GM18907 (cell line): ENCODE data around the gene CD2.

Source experiments
- ATAC-seq: cut with Tn5 transposase; IDR thresholded peaks from one replicate; pipeline ENCODE4 v1.9.1; 2021; ENCODE audit warnings: mild to moderate bottlenecking, moderate library complexity; ENCODE audit not compliant: unreplicated experiment

Gene CD2, protein sequence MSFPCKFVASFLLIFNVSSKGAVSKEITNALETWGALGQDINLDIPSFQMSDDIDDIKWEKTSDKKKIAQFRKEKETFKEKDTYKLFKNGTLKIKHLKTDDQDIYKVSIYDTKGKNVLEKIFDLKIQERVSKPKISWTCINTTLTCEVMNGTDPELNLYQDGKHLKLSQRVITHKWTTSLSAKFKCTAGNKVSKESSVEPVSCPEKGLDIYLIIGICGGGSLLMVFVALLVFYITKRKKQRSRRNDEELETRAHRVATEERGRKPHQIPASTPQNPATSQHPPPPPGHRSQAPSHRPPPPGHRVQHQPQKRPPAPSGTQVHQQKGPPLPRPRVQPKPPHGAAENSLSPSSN

DNA sequence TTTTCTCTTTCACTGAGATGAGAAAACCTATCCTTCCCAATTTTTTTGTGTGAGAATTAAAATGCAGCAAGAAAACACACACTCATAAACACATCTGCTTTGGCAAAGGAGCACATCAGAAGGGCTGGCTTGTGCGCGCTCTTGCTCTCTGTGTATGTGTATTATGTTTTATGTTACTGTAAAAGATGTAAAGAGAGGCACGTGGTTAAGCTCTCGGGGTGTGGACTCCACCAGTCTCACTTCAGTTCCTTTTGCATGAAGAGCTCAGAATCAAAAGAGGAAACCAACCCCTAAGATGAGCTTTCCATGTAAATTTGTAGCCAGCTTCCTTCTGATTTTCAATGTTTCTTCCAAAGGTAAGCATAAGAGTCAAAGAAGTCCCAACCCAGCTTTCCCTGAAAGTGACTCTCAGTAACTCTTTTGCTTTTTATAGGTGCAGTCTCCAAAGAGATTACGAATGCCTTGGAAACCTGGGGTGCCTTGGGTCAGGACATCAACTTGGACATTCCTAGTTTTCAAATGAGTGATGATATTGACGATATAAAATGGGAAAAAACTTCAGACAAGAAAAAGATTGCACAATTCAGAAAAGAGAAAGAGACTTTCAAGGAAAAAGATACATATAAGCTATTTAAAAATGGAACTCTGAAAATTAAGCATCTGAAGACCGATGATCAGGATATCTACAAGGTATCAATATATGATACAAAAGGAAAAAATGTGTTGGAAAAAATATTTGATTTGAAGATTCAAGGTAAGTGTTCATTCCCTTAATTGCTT, at the start of gene CD2:
Gene CD2, plus strand, starts transcription at position 233 of the 780 bp plus-strand sequence. Its CDS starts 63 bp downstream, at position 296.
- no peak for ATAC-seq

DNA sequence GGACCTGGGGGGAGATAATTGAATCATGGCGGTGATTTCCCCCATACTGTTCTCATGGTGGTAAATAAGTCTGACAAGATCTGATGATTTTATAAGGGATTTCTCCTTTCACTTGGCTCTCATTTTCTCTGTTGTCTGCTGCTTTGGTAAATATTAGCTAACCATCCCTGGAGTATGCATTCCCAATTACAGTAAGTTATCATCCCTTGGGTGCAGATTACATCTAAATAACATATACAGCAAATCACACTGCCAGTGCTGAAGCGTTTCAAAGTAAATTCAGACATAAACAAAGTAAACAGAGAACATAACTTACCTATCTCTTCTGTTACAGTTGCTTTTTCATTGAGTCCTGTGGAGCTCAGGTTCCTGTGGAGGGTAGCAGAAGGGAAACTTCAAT, 48.1 kb upstream of the CD2 start:
- no peak for ATAC-seq

DNA sequence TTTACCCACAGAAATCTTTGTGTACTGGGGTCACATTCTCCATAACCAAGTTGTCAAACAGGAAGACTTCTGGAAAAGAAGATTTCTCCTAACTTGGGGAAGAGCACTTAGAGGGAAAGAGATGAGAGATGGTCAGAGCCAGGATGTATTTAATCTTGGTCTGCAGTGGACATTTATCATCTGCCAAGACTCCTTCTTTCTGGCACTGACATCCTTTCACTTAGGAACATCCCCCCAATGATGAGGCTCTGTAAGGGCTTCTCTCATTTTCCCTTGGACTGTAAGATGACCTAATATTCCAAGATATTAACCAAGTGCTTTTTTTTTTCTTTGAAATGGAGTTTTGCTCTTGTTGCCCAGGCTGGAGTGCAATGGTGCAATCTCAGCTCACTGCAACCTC, 47.4 kb upstream of the CD2 start:
- no peak for ATAC-seq

DNA sequence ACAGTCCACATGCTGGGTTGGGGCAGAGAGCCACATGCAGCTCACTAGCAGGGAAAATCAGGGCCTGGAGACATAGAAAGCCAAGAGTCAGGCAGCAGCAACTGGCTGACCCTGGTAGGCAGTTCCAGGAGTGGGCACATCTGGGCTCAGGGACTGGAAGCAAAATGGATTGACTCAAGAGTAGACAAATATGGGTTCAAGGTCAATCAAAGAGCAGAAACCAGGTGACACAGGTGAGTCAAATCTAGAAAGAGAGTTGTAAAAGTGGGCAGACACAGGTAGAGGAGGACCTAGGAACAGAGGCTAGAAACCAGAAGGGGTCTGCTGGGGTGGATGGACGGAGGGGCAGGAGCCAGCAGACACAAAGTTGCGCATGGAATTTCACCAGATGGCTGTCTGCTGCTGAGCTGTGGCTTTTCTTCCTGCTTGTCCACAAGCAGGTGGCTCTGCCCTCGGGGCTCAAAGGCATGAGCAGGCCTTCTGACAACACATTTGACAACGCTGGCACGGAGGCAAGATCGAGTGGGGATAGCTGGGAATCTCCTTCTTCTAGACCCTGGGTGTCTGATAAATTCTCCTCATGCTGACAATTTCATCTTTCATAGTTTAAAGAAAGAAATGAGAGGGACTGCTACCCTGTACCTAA, 45.9 kb upstream of the CD2 start:
- no peak for ATAC-seq

DNA sequence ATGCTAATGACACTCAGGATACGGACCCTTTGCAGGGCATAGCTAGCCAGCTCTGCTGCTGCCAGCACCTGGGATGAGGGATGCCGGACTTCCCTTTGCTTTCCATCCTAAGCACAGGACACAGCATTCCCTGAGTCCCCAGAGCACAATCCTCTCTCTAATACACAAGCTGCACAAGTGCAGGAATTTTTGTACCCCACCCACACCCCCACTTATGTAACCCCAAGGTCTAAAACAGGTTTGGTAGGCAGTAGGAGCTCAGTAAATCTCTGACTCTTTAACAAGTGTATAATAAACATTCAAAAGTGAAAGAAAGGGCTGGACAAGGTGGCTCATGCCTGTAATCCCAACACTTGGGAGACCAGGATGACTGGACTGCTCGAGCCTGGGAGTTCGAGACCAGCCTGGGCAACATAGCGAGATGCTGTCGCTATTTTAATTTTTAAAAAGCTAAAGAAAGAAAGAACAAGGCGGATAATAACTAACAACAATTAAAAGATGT, 44.5 kb upstream of the CD2 start:
- ATAC-seq = no peak

DNA sequence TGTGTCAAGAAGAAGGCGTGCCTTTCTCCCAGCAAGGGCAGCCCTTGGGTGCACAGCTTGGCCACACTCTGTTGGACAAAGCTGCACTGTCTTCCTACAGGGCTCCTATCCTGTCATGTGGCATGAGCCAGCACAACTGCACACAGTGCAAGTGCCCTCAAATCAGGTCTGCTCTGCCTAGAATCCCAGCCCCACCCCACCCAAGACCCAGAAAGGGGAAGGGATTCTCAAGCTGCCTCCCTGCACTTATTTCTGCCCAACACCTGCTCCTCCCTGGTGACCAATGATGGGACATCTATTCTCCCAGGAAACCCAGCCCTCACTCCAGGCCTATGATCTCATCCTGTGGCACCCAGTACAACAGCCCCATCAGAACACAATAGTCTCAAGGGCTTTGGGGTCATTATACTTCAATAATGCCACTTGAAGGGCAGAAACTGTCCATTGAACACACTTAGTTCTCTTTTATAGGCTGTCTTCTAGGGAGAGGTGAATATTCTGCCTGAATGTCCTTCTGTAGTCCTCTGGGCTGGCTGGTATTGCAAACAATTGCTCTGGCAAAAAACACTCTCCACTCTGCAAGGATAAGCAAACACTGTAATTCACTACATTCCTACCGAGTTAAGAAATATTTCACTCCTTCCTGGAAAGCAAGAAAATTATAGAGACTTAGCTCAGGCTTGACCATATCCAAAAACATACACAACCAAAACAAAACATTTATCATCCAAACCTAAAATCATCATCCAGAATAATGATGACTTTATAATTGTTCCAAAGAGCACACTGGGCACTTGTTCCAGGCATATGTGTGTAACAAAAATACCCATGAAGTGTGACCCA, 43.6 kb upstream of the CD2 start:
- no peak for ATAC-seq

DNA sequence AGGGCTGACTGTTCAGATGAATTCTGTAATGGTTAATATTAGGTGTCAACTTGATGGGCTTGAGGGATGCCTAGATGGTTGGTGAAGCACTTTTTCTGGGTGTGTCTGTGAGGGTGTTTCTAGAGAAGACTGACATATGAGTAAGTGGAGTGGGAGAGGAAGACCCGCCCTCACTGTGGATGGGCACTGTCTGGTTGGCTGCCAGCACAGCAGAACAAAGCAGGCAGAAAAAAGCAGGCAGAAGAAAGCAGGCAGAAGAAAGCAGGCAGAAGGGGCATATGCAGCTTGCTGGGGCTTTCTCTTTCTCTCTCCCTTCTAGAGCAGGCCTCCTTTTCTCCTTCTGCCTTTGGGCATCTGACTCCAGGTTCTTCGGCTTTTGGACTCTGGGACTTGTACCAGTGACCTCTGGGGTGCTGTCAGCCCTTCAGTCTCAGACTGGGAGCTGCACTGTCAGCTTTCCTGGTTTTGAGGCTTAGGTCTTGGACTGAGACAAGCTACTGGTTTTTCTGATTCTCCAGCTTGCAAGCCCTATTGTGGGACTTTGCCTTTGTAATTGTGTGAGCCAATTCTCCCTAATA, 42.9 kb upstream of the CD2 start:
- no peak for ATAC-seq

DNA sequence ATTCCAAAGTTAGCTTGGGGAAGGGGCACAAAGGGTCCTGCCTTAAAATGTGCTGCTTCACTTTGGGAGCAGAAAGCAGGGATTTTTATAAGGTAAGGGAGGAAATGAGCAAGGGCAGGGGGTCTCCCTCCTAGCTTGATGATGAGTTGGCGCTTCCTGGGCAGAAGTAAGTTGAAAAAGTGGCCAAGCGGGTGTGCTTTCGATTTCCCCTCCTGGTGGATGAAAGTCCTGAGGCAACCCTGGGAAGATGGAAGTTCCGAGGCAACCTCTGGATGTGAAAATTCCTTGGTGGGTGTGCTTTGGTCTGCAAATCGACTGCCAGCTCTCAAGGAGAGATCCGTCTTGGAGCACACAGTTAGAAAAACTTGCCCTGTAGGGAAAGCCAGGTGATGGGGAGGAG, 41.7 kb upstream of the CD2 start:
- ATAC-seq = no peak

DNA sequence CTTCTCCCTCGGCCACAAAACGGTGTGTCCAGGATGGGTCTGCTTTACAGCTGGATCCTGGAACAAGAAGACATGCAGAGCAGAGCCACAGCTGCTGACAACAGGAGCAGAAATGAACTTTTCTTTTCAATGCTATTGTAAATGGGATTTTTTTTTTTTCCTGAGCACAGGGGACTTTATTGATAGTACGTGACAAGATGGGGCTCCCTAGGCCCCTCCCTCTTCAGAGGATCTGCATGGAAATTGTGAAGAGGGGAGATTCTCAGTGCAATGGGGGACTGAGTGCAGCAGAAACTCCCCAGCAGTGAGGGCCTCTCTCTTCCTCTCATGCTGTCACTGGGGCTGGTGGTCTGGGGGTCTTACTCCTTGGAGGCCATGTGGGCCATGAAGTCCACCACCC, 40.8 kb upstream of the CD2 start:
- no peak for ATAC-seq

DNA sequence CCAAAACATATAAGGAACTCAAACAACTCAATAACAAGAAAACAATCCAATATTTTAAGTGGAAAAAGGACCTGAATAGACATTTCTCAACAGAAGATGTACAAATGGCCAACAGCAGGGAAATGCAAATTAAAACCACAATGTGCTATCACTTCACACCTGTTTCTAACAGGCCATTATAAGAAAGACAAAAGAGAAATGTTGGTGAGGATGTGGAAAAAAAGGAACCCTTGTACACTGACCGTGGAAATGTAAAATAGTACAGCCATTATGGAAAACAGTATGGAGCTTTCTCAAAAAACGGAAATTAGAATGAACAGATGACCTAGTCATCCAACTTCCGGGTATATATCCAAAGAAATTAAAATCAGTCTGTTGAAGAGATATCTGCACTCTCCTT, 37.8 kb upstream of the CD2 start:
- ATAC-seq = no peak

DNA sequence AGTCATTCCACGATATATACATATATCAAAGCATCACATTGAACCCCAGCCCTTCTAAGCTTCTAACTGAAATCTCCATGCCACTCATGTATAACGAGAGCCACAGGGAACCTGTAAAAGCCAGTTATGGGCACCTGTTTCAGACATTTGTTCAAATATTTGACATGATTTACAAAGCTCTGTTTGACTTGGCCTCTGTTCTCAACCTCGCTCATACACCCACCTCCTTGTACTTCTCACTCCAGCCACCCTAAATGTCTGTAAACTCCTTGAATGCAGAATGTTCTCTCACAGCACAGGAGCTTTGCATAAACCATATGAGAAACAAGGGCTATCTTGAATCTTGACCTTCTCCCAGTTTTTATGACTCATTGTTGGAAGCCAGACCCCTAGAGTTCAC, 36.9 kb upstream of the CD2 start:
- no peak for ATAC-seq

DNA sequence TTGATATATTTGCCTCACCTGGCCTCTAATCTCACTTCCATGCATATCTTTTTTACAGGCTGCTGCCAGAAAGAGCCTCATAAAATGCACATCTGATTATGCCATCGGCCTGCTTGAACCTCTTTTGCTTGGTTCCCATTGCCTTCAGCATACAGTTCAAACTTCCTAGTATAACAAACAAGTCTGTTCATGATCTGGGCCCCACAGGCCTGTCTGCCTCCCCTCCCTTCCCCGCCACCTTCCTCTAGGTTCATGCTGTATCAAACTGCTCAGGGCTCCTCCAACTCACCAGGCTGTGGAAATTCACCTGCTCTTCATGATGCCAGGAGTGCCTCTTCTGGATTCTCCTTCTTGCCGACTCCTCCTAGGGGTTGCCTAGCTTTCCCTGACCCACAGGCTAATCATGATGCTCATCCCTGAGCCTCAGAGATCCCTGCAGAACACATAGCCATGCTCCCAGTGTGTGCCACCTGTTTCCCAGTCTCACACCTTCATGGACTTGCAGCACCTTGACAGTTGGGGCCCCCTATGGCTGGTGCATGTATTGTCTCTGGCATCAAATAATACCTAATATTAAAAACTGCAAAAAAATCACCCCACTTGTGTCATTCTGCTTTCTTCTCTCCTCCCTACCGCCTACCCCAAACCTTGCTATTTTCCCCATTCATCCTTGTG, 33.7 kb upstream of the CD2 start:
- ATAC-seq = no peak

DNA sequence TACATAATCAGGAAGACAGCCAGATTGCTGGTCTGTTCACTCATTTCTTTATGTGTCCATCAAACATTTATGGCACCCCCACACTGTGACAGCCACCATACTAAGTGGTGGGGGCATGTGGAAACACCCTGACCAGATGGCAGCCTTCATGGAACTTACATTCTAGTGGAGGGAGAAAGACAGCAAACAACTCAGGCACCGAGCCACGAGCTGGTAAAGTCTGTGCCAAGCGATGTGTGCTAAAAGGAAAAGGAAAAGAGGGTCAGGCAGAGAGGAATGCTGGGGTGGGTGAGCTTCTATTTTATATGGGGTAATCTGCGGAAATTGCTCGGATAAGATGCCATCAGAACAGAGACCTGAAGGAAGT, 33.2 kb upstream of the CD2 start:
- ATAC-seq = no peak

DNA sequence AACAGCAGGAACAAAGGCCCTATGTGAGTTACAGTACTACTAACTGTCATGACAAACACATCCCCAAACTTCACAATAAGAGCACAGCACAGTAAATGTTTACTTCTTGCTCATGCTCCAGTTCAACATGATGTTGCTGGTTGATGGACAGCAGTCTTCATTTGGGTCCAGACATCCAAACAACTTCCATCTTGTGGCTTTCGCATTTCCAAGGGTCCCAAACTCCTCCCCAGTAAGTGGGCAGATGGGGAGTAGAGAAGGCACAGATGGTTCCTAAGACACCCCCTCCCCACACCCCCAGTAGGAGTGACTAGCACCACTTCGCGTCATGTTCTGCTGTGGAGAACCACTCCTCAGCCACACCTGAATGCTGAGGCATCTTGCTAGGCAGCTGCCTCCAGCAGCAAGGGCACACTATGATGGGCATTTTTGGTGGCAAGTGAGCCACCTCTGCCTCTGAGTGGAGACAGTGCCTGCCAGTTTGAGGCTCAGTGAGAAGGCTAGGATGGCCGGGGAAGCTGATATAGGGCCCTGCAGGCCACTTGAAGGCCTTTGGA, 32.7 kb upstream of the CD2 start:
- ATAC-seq = no peak

DNA sequence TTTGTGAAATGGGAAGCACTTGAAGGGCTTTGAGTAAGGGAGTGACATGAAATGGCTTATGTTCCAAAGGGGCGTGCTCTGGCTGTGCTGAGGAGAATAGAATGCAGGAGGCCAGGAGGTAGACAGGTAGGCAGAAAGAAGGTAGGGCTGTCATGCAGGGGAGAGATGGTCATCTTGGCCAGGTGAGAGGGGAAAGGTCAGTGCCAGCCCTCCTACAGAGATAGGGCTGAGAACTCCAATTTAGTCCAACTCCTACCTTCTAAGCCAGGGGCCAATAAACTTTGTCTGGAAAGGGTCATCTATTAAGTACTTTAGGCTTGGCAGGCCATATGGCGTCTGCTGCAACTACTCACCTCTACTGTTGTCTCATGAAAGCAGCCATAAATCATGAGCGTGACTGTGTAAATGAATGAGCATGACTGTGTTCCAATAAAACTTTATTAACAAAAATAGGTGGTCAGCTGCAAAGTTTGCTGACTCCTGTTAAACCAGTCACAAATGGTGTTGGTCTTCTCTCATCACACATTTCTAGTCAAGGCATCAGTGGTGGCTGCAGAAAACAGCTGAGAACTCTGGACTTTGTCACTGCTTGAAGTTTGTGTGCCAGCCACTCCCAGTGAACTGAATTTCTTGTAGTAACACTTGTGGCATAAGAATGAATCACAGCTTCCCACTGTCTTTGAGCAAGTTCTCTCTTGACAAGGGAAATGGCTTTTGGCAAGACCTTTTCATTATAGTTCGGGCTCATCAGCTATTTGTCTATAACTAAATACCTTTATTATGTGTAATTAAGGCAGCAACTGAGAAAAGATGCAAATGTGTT, 32.0 kb upstream of the CD2 start:
- ATAC-seq = no peak

DNA sequence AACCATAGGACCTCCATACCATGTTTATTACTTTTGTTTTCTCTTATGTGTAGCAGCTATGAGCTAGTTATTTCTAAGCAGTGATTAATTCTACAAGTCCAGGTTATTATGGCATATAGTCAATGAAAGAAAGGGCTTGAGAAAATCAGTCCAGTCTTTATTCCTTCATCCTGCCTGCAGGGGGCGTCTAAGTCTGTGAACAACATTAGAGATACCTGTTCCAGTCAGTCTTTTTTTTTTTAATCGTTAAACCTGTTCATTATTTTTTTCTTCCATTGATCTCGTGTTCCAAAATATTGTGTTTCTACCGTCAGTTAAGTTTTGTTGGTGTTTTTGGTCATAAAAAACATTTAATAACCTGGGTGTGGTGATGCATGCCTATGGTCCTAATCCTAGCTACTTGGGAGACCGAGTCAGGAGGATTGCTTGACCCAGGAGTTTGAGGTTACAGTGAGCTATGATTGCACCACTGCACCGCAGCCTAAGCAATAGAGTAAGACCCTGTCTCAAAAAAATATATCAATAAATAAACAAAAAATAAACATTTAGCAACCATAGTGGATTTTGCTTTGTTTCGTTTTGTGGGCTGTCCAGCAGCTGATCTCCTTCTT, 29.4 kb upstream of the CD2 start:
- no peak for ATAC-seq

DNA sequence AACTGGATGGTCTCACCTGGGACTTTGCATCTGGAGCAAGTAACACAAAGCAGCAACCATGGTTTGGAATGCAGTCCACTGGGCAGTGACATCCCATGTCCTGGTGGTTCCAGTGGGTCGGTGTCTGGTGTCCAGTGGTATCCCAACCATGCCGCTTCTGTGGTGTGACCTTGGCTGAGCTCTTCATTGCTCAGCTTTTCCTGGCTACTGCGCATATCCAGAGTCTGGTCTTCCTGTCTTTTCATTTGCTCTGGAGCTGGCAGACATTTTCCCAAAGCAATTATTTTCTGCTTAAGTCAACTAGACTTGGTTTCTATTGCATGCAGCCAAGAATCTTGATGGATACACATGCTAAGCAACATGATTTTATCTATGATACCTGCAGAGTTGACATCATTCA, 28.4 kb upstream of the CD2 start:
- ATAC-seq = no peak
